ENCODE data around the gene KLHDC10.

- TF ChIP-seq, protein P1, sequence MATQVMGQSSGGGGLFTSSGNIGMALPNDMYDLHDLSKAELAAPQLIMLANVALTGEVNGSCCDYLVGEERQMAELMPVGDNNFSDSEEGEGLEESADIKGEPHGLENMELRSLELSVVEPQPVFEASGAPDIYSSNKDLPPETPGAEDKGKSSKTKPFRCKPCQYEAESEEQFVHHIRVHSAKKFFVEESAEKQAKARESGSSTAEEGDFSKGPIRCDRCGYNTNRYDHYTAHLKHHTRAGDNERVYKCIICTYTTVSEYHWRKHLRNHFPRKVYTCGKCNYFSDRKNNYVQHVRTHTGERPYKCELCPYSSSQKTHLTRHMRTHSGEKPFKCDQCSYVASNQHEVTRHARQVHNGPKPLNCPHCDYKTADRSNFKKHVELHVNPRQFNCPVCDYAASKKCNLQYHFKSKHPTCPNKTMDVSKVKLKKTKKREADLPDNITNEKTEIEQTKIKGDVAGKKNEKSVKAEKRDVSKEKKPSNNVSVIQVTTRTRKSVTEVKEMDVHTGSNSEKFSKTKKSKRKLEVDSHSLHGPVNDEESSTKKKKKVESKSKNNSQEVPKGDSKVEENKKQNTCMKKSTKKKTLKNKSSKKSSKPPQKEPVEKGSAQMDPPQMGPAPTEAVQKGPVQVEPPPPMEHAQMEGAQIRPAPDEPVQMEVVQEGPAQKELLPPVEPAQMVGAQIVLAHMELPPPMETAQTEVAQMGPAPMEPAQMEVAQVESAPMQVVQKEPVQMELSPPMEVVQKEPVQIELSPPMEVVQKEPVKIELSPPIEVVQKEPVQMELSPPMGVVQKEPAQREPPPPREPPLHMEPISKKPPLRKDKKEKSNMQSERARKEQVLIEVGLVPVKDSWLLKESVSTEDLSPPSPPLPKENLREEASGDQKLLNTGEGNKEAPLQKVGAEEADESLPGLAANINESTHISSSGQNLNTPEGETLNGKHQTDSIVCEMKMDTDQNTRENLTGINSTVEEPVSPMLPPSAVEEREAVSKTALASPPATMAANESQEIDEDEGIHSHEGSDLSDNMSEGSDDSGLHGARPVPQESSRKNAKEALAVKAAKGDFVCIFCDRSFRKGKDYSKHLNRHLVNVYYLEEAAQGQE (IDR thresholded peaks at IDR 0.05; ENCODE audit: insufficient read depth in 1 of 2, low read depth in 2 of 2, low read length in 2 of 2) = no peak
- TF ChIP-seq SIN3A (IDR thresholded peaks at IDR 0.05; ENCODE audit: borderline replicate concordance, insufficient read depth, low read length) (no peak), POLR2AphosphoS5 (IDR thresholded peaks at IDR 0.05; ENCODE audit: low read depth, low read length) (no peak), TAF1 (IDR thresholded peaks at IDR 0.05; ENCODE audit: borderline replicate concordance, insufficient read depth, low read length) (no peak)
Observed at GRCh38 chr7:130084037-130084875, 13.9 kb downstream of the KLHDC10 start.
